ENCODE results near the gene ZDHHC9. TPM values are rescaled to one million over a fixed set of nuclear protein-coding genes. Genes with fewer than 3 reads are reported as not detected.

ZDHHC9 gene
- total and polyA plus RNA-seq, 12 donors: 4.2 to 22.8 (median 11.4) TPM

GRCh38 chrX:129785160-129785947, 58.3 kb downstream of the ZDHHC9 start:
- H3K9me3 ChIP-seq: no peaks in the 10 kb centered on the region
- no peak for TF ChIP-seq CTCF (IDR thresholded peaks at IDR 0.05)
- H3K27ac ChIP-seq: peak overlapping the region in 1 of 10 donors; percentile 62
- WGBS, 2 donors: 66 to 68% methylated on average over 11 of the region's 11 CpGs
- H3K4me1 ChIP-seq: peaks cover 0 to 20% (median 0%) of the 10 kb centered on the region in 9 donors
- H3K4me3 ChIP-seq: peak overlapping the region in 1 of 10 donors; percentile 18
- intact Hi-C loops (cut with DNase I): no loop called here
- no peak for ATAC-seq
- DNase-seq: no peak
- H3K36me3 ChIP-seq: peaks cover 0 to 30% (median 0%) of the 10 kb centered on the region in 9 donors
- no peaks in the 10 kb centered on the region for H3K27me3 ChIP-seq

DNA sequence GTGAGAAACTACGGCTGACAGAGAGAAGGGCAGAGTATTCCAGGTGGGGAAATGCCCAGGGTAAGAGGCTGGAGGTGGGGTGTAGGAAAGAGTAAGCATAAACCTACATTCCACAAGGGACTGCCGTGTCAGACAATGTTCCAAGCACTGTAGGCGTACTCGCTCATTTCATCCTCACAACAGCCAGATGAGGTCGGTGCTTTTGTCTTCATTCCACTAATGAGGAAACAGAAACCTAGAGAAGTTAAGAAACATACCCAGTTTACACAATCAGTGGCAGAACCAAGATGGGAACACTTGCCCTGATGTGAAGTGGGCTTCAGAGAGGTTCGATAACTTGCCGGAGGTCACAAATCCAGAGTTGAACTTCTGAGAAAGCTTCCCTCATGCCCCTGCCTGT, 59.3 kb downstream of the ZDHHC9 start:
- intact Hi-C loops (cut with DNase I): no loop called here
- ATAC-seq: no peak
- WGBS, 2 donors: 79 to 93% methylated on average over 7 of the region's 7 CpGs
- peaks cover 0 to 20% (median 0%) of the 10 kb centered on the region in 9 donors for H3K36me3 ChIP-seq
- peak overlapping the region in 1 of 10 donors; percentile 32 for H3K27ac ChIP-seq
- peaks cover 0 to 23% (median 0%) of the 10 kb centered on the region in 9 donors for H3K4me1 ChIP-seq
- DNase-seq: no peak
- TF ChIP-seq CTCF (IDR thresholded peaks at IDR 0.05): no peak
- H3K9me3 ChIP-seq: no peaks in the 10 kb centered on the region
- H3K4me3 ChIP-seq: peak overlapping the region in 1 of 10 donors; percentile 60
- H3K27me3 ChIP-seq: no peaks in the 10 kb centered on the region

GRCh38 chrX:129783291-129783713, 60.4 kb downstream of the ZDHHC9 start:
- no peak for TF ChIP-seq CTCF (IDR thresholded peaks at IDR 0.05)
- H3K27ac ChIP-seq: peak overlapping the region in 1 of 10 donors; percentile 32
- intact Hi-C loops (cut with DNase I): no loop called here
- ATAC-seq (no peak), DNase-seq (no peak)
- no peaks in the 10 kb centered on the region for H3K27me3 ChIP-seq
- H3K4me3 ChIP-seq: peak overlapping the region in 1 of 10 donors; percentile 60
- 90 to 93% methylated on average over 11 of the region's 11 CpGs for WGBS, 2 donors
- H3K9me3 ChIP-seq: no peaks in the 10 kb centered on the region
- peaks cover 0 to 12% (median 0%) of the 10 kb centered on the region in 9 donors for H3K36me3 ChIP-seq
- peaks cover 0 to 33% (median 0%) of the 10 kb centered on the region in 9 donors for H3K4me1 ChIP-seq

- TF ChIP-seq CTCF (IDR thresholded peaks at IDR 0.05): no peak
- WGBS, 2 donors: 75 to 94% methylated on average over 3 to 4 of the region's 4 CpGs
- intact Hi-C loops (cut with DNase I): no loop called here
- Histone ChIP-seq H3K4me1 (peaks cover 0 to 39% (median 0%) of the 10 kb centered on the region in 9 donors), H3K4me3 (peak overlapping the region in 1 of 10 donors; percentile 60), H3K9me3 (no peaks in the 10 kb centered on the region), H3K27ac (peak overlapping the region in 1 of 10 donors; percentile 78), H3K27me3 (no peaks in the 10 kb centered on the region), H3K36me3 (peaks cover 0 to 8% (median 0%) of the 10 kb centered on the region in 9 donors)
- DNase-seq (no peak), ATAC-seq (no peak)
These were observed 61.0 kb downstream of the ZDHHC9 start for GRCh38 chrX:129782706-129783105.

Measured in heart right ventricle (tissue), 16 donors.